Uterus (tissue), 2 donors: ENCODE data around the gene ABCB8.
"Not testable (repeated sequence)": the region's sequence is repeated elsewhere in the genome, so short reads cannot be mapped to it uniquely, and the experiment has no call there.

Experiments used
- CTCF ChIP-seq, 4 experiments: fragments of 200-600 bp in 2 of 4; fragments of 450-650 bp in 2 of 4; sonication (generic) in 2 of 4; IDR thresholded peaks; one replicate each; pipeline ENCODE4 v1.5.1; 2016 to 2019; ENCODE audit warnings: antibody characterized with exemption in 4 of 4, mild to moderate bottlenecking in 2 of 4, moderate library complexity in 1 of 4
- POLR2A ChIP-seq, 2 donors: fragments of 450-650 bp; IDR thresholded peaks; one replicate each; pipeline ENCODE4 v1.6.1; 2016; ENCODE audit warnings: antibody characterized with exemption in 2 of 2, mild to moderate bottlenecking in 1 of 2, moderate library complexity in 1 of 2

GRCh38 chr7:151027728-151028130 lies 521 bp upstream of the ABCB8 start:
- not testable (repeated sequence) for TF ChIP-seq CTCF, POLR2A (IDR thresholded peaks at IDR 0.05)
